Common myeloid progenitor, CD34-positive (primary cell): ENCODE results near the gene TMEM258.

Source experiments
- CTCF ChIA-PET: fragments of 350-600 bp; sonication (Branson Sonifier 250); formaldehyde crosslinking; loops from one replicate; lab custom pipeline; 2021; ENCODE audit warnings: antibody characterized with exemption; lab: Charles Lee
- POLR2A ChIA-PET: fragments of 350-600 bp; sonication (Branson Sonifier 250); formaldehyde crosslinking; loops from one replicate; lab custom pipeline; 2021; ENCODE audit warnings: antibody characterized with exemption; lab: Charles Lee
- DNase-seq, 3 donors: peaks; one replicate each; pipeline versions ENCODE4 v3.0.0 to v3.0.0-alpha.2; 2013
- H3K27ac ChIP-seq, 2 experiments: 1 replicate in 1 of 2; 2 replicates in 1 of 2; pipeline ENCODE4 v1.7.0; 2013; ENCODE audit warnings: inconsistent platforms in 2 of 2, low read length in 2 of 2, mild to moderate bottlenecking in 2 of 2, low read depth in 1 of 2, moderate library complexity in 1 of 2; ENCODE audit not compliant: severe bottlenecking in 2 of 2, insufficient read depth in 1 of 2, poor library complexity in 1 of 2
- H3K27me3 ChIP-seq, 5 experiments: replicated peaks in 2 of 5; 1 replicate in 3 of 5; 2 replicates in 2 of 5; pipeline versions ENCODE4 v1.6.1 to v1.7.0; 2013; ENCODE audit warnings: low read length in 4 of 5, mild to moderate bottlenecking in 2 of 5, moderate library complexity in 2 of 5, inconsistent platforms in 1 of 5; ENCODE audit not compliant: insufficient read depth in 5 of 5, control insufficient read depth in 4 of 5
- H3K36me3 ChIP-seq, 4 experiments: 1 replicate in 2 of 4; 2 replicates in 2 of 4; pipeline versions ENCODE4 v1.6.1 to v1.7.0; 2013; ENCODE audit warnings: low read length in 3 of 4, control low read depth in 1 of 4, mild to moderate bottlenecking in 1 of 4; ENCODE audit not compliant: control insufficient read depth in 4 of 4, insufficient read depth in 4 of 4
- H3K4me1 ChIP-seq, 4 experiments: 1 replicate in 3 of 4; 2 replicates in 1 of 4; pipeline versions ENCODE4 v1.6.1 to v1.7.1; 2013; ENCODE audit warnings: low read length in 3 of 4, mild to moderate bottlenecking in 3 of 4, control low read depth in 1 of 4, inconsistent platforms in 1 of 4, moderate library complexity in 1 of 4; ENCODE audit not compliant: control insufficient read depth in 4 of 4, insufficient read depth in 4 of 4; ENCODE audit errors: control extremely low read depth in 1 of 4
- H3K4me3 ChIP-seq, 7 experiments: 1 replicate in 4 of 7; 2 replicates in 3 of 7; pipeline versions ENCODE4 v1.5.1 to v1.7.0; 2013; ENCODE audit warnings: mild to moderate bottlenecking in 7 of 7, low read length in 6 of 7, moderate library complexity in 6 of 7, inconsistent platforms in 2 of 7, low read depth in 2 of 7, control low read depth in 1 of 7; ENCODE audit not compliant: insufficient read depth in 4 of 7, control insufficient read depth in 1 of 7; ENCODE audit errors: extremely low read depth in 1 of 7
- H3K9me3 ChIP-seq, 5 experiments: 1 replicate in 4 of 5; 2 replicates in 1 of 5; pipeline versions ENCODE4 v1.6.1 to v1.7.1; 2013; ENCODE audit warnings: low read length in 4 of 5, mild to moderate bottlenecking in 2 of 5, inconsistent platforms in 1 of 5, low read depth in 1 of 5, moderate library complexity in 1 of 5; ENCODE audit not compliant: control insufficient read depth in 4 of 5, insufficient read depth in 2 of 5; ENCODE audit errors: control extremely low read depth in 1 of 5
- WGBS: methylation state at CpG from one replicate; pipeline ENCODE4 v1.1.5; 2013; ENCODE audit not compliant: insufficient coverage; 5-methylcytosine and 5-hydroxymethylcytosine counted together

TMEM258 gene

DNA sequence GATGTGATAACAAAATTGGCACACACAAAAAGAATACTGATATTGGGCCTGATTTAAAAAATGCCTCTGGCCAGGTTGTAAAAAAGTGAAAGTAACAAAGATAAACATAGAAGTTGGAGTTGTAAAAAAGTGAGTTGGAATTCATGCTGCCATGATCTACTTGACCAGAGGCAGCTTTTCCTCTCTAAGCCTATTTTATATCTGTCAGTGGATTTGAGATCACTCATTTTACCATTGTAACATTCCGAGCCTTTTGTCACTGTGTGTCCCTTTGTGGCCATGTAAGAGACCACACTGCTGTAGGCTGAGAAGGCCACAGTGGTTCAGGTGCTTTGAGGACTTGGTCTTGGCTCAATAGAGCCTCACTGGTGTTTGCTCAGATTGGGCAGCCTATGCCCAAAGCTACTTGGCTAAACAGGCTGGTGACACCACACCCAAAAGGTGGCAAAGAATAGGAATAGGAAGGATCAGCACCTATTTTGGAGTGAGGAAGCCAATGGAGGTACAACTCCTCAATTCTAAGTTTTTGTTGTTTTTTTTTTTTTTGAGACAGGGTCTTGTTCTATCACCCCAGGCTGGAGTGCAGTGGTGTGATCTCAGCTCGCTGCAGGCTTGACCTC lies 7.4 kb upstream of the TMEM258 start:
- Histone ChIP-seq H3K4me3 (no peak overlapping the region), H3K27ac (peak overlapping the region in 1 of 2 experiments; percentile 8), H3K27me3 (no peaks in the 10 kb centered on the region), H3K4me1 (peaks cover 0 to 5% (median 1%) of the 10 kb centered on the region in 4 experiments), H3K9me3 (no peaks in the 10 kb centered on the region), H3K36me3 (peaks cover 16 to 88% (median 40%) of the 10 kb centered on the region in 4 experiments)
- no peak for DNase-seq
- CTCF ChIA-PET, result interaction anchor here (1.0 to 19.2 kb wide), 7 partner anchors 16 to 72 kb away, joined by 3 to 218 read pairs (median 13); partner anchors contain the start of genes FADS1 and FADS2
- POLR2A ChIA-PET, result no interaction called here
- WGBS, result 93% methylated on average over 2 of the region's 2 CpGs

DNA sequence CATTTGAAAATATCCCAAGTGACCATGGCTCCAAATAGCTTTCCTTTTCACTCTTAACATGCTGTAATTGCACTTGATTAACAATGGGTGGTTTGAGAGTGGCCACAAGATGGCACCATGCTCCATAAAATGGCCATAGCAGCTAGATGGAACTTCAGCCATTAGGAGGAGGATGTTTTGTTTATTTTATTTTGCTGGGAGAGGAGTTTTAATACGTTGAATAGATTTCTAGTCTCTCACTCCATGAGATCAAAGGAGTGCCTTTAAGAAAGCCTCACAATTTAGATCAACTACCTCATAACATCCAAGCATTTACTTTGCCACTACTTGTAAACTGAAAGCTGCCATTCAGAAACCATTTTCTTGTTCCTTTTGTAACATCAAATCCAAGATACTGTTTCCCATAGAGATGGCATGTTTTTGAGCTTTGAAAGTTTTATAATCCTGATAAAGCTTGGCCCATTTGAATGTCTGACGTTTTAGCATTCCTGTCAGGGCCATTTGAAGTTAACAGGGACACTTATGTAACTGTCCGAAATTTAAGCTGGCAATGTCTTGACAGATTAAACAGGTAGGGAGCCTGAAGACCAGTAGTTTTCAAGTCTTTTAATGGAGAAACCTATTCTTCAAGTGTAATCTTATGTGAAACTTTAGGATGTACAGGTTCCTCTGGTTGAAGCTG lies 5.0 kb upstream of the TMEM258 start:
- DNase-seq, result peak; percentile 87 to 92 (median 88)
- Histone ChIP-seq H3K27ac (peak overlapping the region; percentile 23 to 47), H3K36me3 (peaks cover 8 to 70% (median 21%) of the 10 kb centered on the region in 4 experiments), H3K4me1 (peaks cover 6 to 20% (median 15%) of the 10 kb centered on the region in 4 experiments), H3K4me3 (no peak overlapping the region), H3K9me3 (no peaks in the 10 kb centered on the region), H3K27me3 (no peaks in the 10 kb centered on the region)
- WGBS, result 91% methylated on average over 2 of the region's 3 CpGs
- POLR2A ChIA-PET, result interaction anchor here (0.8 to 1.5 kb wide), 3 partner anchors 15 to 37 kb away, joined by 3 to 7 read pairs (median 3); partner anchors contain the start of gene FADS1
- CTCF ChIA-PET, result interaction anchor here (0.7 to 19.2 kb wide), 38 partner anchors 8 to 410 kb away, joined by 3 to 218 read pairs (median 4); partner anchors contain the start of genes FADS1, FADS2 and RAB3IL1

DNA sequence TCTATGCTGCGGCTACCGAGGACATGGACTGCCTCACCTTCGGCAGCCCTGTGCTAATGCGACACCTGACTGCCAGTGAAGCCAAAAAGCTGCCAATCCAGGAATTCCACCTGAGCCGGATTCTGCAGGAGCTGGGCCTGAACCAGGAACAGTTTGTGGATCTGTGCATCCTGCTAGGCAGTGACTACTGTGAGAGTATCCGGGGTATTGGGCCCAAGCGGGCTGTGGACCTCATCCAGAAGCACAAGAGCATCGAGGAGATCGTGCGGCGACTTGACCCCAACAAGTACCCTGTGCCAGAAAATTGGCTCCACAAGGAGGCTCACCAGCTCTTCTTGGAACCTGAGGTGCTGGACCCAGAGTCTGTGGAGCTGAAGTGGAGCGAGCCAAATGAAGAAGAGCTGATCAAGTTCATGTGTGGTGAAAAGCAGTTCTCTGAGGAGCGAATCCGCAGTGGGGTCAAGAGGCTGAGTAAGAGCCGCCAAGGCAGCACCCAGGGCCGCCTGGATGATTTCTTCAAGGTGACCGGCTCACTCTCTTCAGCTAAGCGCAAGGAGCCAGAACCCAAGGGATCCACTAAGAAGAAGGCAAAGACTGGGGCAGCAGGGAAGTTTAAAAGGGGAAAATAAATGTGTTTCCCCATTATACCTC lies 3.6 kb upstream of the TMEM258 start:
- no peak for DNase-seq
- peaks cover 11 to 29% (median 25%) of the 10 kb centered on the region in 4 experiments for H3K4me1 ChIP-seq
- WGBS, result 98% methylated on average over 17 of the region's 18 CpGs
- no peak overlapping the region for H3K27ac ChIP-seq
- no peak overlapping the region for H3K4me3 ChIP-seq
- H3K36me3 ChIP-seq, result peaks cover 3 to 56% (median 12%) of the 10 kb centered on the region in 4 experiments
- no peaks in the 10 kb centered on the region for H3K27me3 ChIP-seq
- CTCF ChIA-PET, result interaction anchor here (0.9 to 19.2 kb wide), 21 partner anchors 9 to 325 kb away, joined by 3 to 218 read pairs (median 9); partner anchors contain the start of gene FADS1
- POLR2A ChIA-PET, result no interaction called here
- no peaks in the 10 kb centered on the region for H3K9me3 ChIP-seq

DNA sequence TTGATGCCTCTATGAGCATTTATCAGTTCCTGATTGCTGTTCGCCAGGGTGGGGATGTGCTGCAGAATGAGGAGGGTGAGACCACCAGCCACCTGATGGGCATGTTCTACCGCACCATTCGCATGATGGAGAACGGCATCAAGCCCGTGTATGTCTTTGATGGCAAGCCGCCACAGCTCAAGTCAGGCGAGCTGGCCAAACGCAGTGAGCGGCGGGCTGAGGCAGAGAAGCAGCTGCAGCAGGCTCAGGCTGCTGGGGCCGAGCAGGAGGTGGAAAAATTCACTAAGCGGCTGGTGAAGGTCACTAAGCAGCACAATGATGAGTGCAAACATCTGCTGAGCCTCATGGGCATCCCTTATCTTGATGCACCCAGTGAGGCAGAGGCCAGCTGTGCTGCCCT lies 3.1 kb upstream of the TMEM258 start:
- Histone ChIP-seq H3K9me3 (no peaks in the 10 kb centered on the region), H3K27ac (no peak overlapping the region), H3K4me1 (peaks cover 11 to 29% (median 25%) of the 10 kb centered on the region in 4 experiments), H3K27me3 (no peaks in the 10 kb centered on the region), H3K4me3 (no peak overlapping the region), H3K36me3 (peaks cover 3 to 53% (median 11%) of the 10 kb centered on the region in 4 experiments)
- WGBS, result 99% methylated on average over 11 of the region's 12 CpGs
- ChIA-PET CTCF (interaction anchor here (0.9 to 19.2 kb wide), 14 partner anchors 9 to 313 kb away, joined by 3 to 218 read pairs (median 16); partner anchors contain the start of gene FADS1), POLR2A (no interaction called here)
- DNase-seq, result no peak

DNA sequence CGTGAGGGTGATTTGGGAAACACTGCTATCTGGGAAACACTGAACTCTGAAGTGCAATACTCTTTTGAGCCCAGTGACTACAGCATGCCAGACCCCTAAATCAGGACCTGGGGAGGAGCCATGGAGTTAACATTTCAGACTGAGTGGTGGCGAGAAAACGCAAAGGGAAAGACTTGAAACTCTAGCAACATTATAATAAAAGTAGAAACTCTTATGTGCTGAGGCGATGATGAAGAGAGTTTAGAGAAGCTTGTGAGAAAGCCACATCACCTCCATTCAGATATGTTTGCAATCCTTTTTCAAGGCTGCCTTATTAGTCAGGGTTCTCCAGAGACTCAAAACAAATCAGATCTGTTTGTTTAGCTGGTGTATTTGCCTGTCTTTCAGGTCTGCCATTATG lies 2.2 kb upstream of the TMEM258 start:
- DNase-seq, result no peak
- Histone ChIP-seq H3K27me3 (no peaks in the 10 kb centered on the region), H3K36me3 (peaks cover 6 to 53% (median 16%) of the 10 kb centered on the region in 4 experiments), H3K4me1 (peaks cover 11 to 29% (median 25%) of the 10 kb centered on the region in 4 experiments), H3K27ac (no peak overlapping the region), H3K9me3 (no peaks in the 10 kb centered on the region), H3K4me3 (peak overlapping the region in 1 of 7 experiments; percentile 40)
- ChIA-PET POLR2A (no interaction called here), CTCF (interaction anchor here (0.5 to 19.2 kb wide), 6 partner anchors 10 to 312 kb away, joined by 3 to 218 read pairs (median 22); partner anchors contain the start of gene FADS1)
- 100% methylated on average over 1 of the region's 4 CpGs for WGBS

DNA sequence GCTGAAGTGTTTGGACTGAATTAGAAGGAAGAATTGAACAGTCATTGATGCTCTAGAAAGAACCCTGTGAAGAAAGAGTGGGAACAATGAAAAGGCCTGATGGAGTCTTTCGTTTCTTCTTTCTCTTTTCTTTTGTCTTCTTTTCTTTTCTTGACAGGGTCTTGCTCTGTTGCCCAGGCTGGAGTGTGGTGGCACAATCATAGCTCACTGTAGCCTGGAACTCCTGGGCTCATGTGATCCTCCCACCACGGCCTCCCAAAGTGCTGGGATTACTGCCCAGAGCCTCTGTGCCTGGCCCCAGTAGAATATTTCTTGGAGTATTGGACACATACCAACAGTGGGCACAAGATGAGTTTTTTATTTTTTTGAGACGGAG lies 1.4 kb upstream of the TMEM258 start:
- Histone ChIP-seq H3K27me3 (no peaks in the 10 kb centered on the region), H3K27ac (peak overlapping the region; percentile 99), H3K4me1 (peaks cover 11 to 29% (median 25%) of the 10 kb centered on the region in 4 experiments), H3K36me3 (peaks cover 4 to 54% (median 22%) of the 10 kb centered on the region in 4 experiments), H3K9me3 (no peaks in the 10 kb centered on the region), H3K4me3 (peak overlapping the region in 6 of 7 experiments; percentile 48 to 94 (median 85))
- DNase-seq, result no peak
- POLR2A ChIA-PET, result interaction anchor here (0.6 kb wide), 1 partner anchor 171 kb away, joined by 3 read pairs; no protein-coding TSS in a partner anchor
- CTCF ChIA-PET, result interaction anchor here (0.7 to 19.2 kb wide), 6 partner anchors 11 to 121 kb away, joined by 3 to 218 read pairs (median 4); partner anchors contain the start of genes FADS1 and FADS2
- WGBS, result 100% methylated on average over 3 of the region's 3 CpGs
